Stomach (tissue), 9 donors: ENCODE results near the gene SPSB4. TPM values are rescaled to one million over a fixed set of nuclear protein-coding genes. Genes with fewer than 3 reads are reported as not detected.
A peak's percentile ranks its signal among the peaks of the same experiment; 100 is the strongest.

Experiments
- DNase-seq, 2 donors: peaks; one replicate each; pipeline versions ENCODE4 v3.0.0 to v3.0.0-alpha.2; 2013 to 2019
- H3K27ac ChIP-seq, 5 donors: fragments of 200-600 bp in 4 of 5; sonication (generic) in 4 of 5; one replicate each; pipeline ENCODE4 v1.5.1; 2013 to 2019; ENCODE audit warnings: mild to moderate bottlenecking in 1 of 5, moderate library complexity in 1 of 5
- H3K27me3 ChIP-seq, 3 donors: fragments of 200-600 bp; sonication (generic); one replicate each; pipeline ENCODE4 v1.5.1; 2017 to 2019; ENCODE audit warnings: mixed run types in 1 of 3
- H3K36me3 ChIP-seq, 4 donors: fragments of 200-600 bp; sonication (generic); 1 replicate in 3 of 4; 2 replicates in 1 of 4; pipeline ENCODE4 v1.5.1; 2016 to 2019
- H3K4me1 ChIP-seq, 4 donors: fragments of 200-600 bp; sonication (generic); one replicate each; pipeline ENCODE4 v1.5.1; 2016 to 2019
- H3K4me3 ChIP-seq, 4 donors: fragments of 200-600 bp; sonication (generic) in 3 of 4; one replicate each; pipeline ENCODE4 v1.5.1; 2016 to 2019; ENCODE audit warnings: mild to moderate bottlenecking in 1 of 4
- H3K9me3 ChIP-seq, 4 donors: fragments of 200-600 bp; sonication (generic); one replicate each; pipeline ENCODE4 v1.5.1; 2016 to 2019
- EP300 ChIP-seq: sonication (generic); formaldehyde crosslinking; IDR thresholded peaks from one replicate; pipeline ENCODE4 v1.6.1; 2017; ENCODE audit warnings: antibody characterized with exemption
- POLR2A ChIP-seq, 4 donors: fragments of 450-650 bp; IDR thresholded peaks; one replicate each; pipeline ENCODE4 v1.6.1; 2016; ENCODE audit warnings: antibody characterized with exemption in 4 of 4, control low read depth in 2 of 4, mild to moderate bottlenecking in 1 of 4, moderate library complexity in 1 of 4
- POLR2AphosphoS5 ChIP-seq, 3 donors: sonication (generic); formaldehyde crosslinking; IDR thresholded peaks; one replicate each; pipeline ENCODE4 v1.6.1; 2016; ENCODE audit warnings: antibody characterized with exemption in 3 of 3
- WGBS, 5 donors: extraction: QIAGEN DNeasy Blood & Tissue Kit in 3 of 5; methylation state at CpG; one replicate each; pipeline versions ENCODE4 v1.1.5 to v1.1.7; 2013 to 2018; 5-methylcytosine and 5-hydroxymethylcytosine counted together
- intact Hi-C: fragments of 100-400 bp; cut with DNase I; formaldehyde crosslinking; loops from one replicate; pipeline ENCODE4 v1.15.1; 2023; ENCODE audit warnings: low total_unique reads
- polyA plus RNA-seq, 3 donors: library from polyadenylated mRNA; stranded (reverse); fragments of 200-250 nt; gene quantifications; one replicate each; pipeline ENCODE4 v1.2.3, GENCODE V29; 2013
- total RNA-seq, 5 donors: library from RNA; depleted of rRNA; stranded (reverse); fragments of >200 nt; gene quantifications; one replicate each; pipeline versions ENCODE4 v1.1.0 to v1.2.3, GENCODE V29; 2014 to 2016
- TF ChIP-seq, protein P1 (sequence below), 7 experiments: fragments of 450-650 bp in 4 of 7; fragments of 200-600 bp in 3 of 7; sonication (generic) in 3 of 7; IDR thresholded peaks; one replicate each; pipeline ENCODE4 v1.5.1; 2016 to 2019; ENCODE audit warnings: antibody characterized with exemption in 7 of 7, control low read depth in 2 of 7, mild to moderate bottlenecking in 1 of 7
- donor health status: healthy with polysubstance abuse.
- donor health status: Bipolar disorder and iron deficiency.
- donor health status: healthy.

SPSB4 gene
- total and polyA plus RNA-seq, 8 donors: 0.05 to 2.4 (median 1.8) TPM; not detected in 5

DNA sequence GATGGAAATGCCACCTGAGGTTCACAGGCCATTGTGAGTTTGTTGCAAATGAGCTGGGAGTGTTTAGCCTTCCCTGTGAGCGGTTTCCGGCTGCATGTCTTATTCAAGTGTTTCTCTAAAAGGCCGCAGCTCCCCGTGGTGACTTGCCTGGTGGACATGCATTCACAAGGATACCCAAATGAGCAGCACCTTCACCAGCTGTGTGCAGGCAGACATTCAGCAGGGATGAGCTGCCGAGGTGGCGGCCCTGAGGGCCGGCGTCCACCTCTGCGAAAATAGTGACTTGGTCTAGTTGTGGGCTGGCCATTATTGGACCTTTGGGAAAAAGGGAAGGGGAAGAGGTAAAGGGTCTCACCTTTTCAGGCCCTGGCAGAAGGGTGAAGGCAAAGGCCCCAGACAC is 23.4 kb downstream of the SPSB4 start:
- 87 to 91% (median 90%) methylated on average over 8 to 9 of the region's 9 CpGs for WGBS, 5 donors
- intact Hi-C loops: no loop called here
- H3K36me3 ChIP-seq: no peaks in the 10 kb centered on the region

DNA sequence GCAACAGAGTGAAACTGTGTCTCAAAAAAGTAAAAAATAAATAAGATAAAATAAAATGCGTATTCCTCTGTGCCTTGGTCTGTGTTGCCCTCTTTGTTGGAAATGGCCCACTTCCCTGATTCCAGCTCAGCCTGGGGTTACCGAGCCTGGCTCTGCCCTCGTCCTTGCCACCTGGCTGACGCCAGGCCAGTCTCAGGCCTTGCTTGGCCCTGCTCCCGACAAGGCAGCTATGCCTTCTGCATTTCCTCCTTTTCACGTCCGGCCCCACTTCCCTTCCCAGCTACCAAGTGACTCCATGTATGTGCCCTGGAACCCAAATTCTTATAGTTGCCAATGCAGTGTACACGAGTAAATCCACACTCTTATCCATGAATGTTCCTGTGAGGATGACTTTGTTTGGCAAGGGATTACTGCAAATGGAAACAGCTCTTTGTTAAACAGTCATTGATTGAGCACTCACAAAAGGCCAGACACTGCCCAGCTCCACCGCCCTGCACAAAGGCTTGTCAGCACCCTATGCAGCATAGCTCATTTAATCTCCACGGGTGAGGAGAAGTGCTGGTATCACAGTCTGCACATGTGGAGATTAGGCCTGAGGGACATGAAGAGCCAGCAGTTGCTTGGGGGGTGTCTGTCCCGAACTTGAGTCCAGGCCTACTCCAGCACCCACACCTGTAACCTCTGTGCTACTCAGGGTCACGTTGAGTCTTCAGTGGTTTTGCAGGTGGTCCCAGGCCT is 25.1 kb downstream of the SPSB4 start:
- intact Hi-C loops: no loop called here
- Histone ChIP-seq H3K9me3 (no peaks in the 10 kb centered on the region), H3K4me1 (peaks cover 6 to 20% (median 18%) of the 10 kb centered on the region in 4 donors), H3K4me3 (no peak overlapping the region), H3K27ac (peak overlapping the region in 2 of 5 donors; percentile 70 to 71), H3K27me3 (no peaks in the 10 kb centered on the region), H3K36me3 (no peaks in the 10 kb centered on the region)
- DNase-seq: peak; percentile 35 to 45
- TF ChIP-seq POLR2AphosphoS5 (IDR thresholded peaks at IDR 0.05): no peak
- TF ChIP-seq, protein P1, sequence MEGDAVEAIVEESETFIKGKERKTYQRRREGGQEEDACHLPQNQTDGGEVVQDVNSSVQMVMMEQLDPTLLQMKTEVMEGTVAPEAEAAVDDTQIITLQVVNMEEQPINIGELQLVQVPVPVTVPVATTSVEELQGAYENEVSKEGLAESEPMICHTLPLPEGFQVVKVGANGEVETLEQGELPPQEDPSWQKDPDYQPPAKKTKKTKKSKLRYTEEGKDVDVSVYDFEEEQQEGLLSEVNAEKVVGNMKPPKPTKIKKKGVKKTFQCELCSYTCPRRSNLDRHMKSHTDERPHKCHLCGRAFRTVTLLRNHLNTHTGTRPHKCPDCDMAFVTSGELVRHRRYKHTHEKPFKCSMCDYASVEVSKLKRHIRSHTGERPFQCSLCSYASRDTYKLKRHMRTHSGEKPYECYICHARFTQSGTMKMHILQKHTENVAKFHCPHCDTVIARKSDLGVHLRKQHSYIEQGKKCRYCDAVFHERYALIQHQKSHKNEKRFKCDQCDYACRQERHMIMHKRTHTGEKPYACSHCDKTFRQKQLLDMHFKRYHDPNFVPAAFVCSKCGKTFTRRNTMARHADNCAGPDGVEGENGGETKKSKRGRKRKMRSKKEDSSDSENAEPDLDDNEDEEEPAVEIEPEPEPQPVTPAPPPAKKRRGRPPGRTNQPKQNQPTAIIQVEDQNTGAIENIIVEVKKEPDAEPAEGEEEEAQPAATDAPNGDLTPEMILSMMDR (IDR thresholded peaks at IDR 0.05): no peak
- TF ChIP-seq EP300: no peak
- TF ChIP-seq POLR2A (IDR thresholded peaks at IDR 0.05): no peak
- 23 to 59% (median 47%) methylated on average over 12 of the region's 12 CpGs for WGBS, 5 donors

More for the DNA sequence above, 23.4 kb downstream of the SPSB4 start:
- no peak overlapping the region for H3K27ac ChIP-seq
- H3K4me1 ChIP-seq: peaks cover 6 to 20% (median 18%) of the 10 kb centered on the region in 4 donors
- no peak overlapping the region for H3K4me3 ChIP-seq
- no peaks in the 10 kb centered on the region for H3K27me3 ChIP-seq
- H3K9me3 ChIP-seq: no peaks in the 10 kb centered on the region
- TF ChIP-seq POLR2A (IDR thresholded peaks at IDR 0.05): no peak
- no peak for TF ChIP-seq POLR2AphosphoS5 (IDR thresholded peaks at IDR 0.05)
- no peak for TF ChIP-seq EP300
- TF ChIP-seq, protein P1 (IDR thresholded peaks at IDR 0.05): no peak
- DNase-seq: no peak

DNA sequence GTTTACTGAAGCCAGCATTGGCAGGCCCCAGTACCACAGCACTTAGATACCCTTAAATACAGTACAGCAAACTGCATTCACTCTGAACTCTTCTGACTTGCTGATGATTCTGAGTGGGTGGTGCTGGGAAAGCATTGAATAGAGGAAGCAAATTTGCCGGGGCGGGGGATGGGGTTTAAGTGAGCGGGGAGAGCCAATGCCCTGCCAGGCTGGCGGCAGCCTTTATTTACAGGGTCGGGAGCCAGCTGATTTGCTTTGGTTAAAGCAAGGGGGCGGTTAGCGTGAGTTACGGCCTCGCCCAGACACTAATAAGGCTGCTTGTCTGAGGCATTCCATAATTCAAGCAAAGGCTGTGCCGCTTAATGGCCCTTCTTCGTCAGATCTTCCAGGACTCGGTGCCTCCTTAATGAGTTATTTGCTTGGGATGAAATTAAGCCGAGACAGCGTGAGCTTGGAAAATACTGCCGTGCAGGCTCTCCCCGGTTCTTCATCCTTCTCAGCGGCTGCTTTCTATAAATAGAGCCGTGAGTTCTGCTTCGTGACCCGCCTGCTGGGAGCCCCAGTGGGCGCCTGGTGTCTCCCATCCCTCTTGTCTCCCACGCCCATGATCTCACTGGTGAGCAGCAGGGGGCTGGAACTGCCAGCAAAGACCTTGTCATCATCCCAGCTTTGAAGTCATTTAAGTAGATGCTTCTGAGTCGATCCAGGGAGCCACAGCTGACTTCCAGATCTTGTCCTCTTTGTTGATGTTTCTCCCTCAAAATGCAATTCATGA is 25.8 kb downstream of the SPSB4 start:
- DNase-seq: peak; percentile 31 to 86
- H3K27me3 ChIP-seq: no peaks in the 10 kb centered on the region
- intact Hi-C loops: no loop called here
- H3K36me3 ChIP-seq: no peaks in the 10 kb centered on the region
- no peaks in the 10 kb centered on the region for H3K9me3 ChIP-seq
- peak overlapping the region in 4 of 5 donors; percentile 37 to 71 (median 56) for H3K27ac ChIP-seq
- H3K4me3 ChIP-seq: peak overlapping the region; percentile 19 to 33 (median 24)
- TF ChIP-seq POLR2A (IDR thresholded peaks at IDR 0.05) (no peak), EP300 (no peak), POLR2AphosphoS5 (IDR thresholded peaks at IDR 0.05) (peak in 1 of 3 donors; percentile 29)
- TF ChIP-seq, protein P1 (IDR thresholded peaks at IDR 0.05): no peak
- 14 to 29% (median 18%) methylated on average over 23 of the region's 23 CpGs for WGBS, 5 donors
- H3K4me1 ChIP-seq: peaks cover 6 to 20% (median 18%) of the 10 kb centered on the region in 4 donors

DNA sequence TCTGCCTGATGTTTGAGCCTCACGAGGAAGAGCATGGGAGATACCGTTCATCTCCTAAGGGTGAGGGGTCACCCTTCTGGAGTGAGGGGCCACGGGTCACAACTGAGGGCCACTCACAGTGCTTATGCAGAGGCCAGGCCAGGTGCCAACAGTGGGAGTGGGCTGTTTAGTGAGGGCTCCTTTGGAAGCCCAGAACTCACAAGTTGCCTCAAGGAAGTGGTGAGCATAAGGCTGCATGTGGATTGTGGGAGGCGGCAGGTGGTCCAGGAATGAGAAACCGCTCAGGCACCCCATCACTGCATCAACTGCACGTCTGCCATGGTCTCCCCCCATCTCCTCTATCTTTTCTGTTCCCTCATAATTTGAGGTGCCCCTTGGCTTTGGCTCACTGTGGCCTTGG is 26.5 kb downstream of the SPSB4 start:
- Histone ChIP-seq H3K4me3 (no peak overlapping the region), H3K4me1 (peaks cover 6 to 20% (median 18%) of the 10 kb centered on the region in 4 donors), H3K9me3 (no peaks in the 10 kb centered on the region), H3K36me3 (no peaks in the 10 kb centered on the region), H3K27ac (peak overlapping the region in 2 of 5 donors; percentile 70 to 71), H3K27me3 (no peaks in the 10 kb centered on the region)
- WGBS, 5 donors: 76 to 86% (median 82%) methylated on average over 5 to 6 of the region's 6 CpGs
- TF ChIP-seq EP300 (no peak), POLR2A (IDR thresholded peaks at IDR 0.05) (no peak), POLR2AphosphoS5 (IDR thresholded peaks at IDR 0.05) (no peak)
- TF ChIP-seq, protein P1 (IDR thresholded peaks at IDR 0.05): no peak
- no peak for DNase-seq
- intact Hi-C loops: no loop called here
